Spleen (tissue), 7 donors: ENCODE measurements around the gene PTPRN2.

Experiments
- POLR2A ChIP-seq, 3 donors: fragments of 450-650 bp; IDR thresholded peaks; one replicate each; pipeline ENCODE4 v1.5.1; 2017; ENCODE audit warnings: antibody characterized with exemption in 3 of 3, mild to moderate bottlenecking in 1 of 3
- POLR2AphosphoS5 ChIP-seq, 3 donors: sonication (generic); formaldehyde crosslinking; IDR thresholded peaks; one replicate each; pipeline ENCODE4 v1.5.1; 2017; ENCODE audit warnings: antibody characterized with exemption in 3 of 3
- TF ChIP-seq, protein P1 (sequence below), 11 experiments: fragments of 200-600 bp in 7 of 11; fragments of 450-650 bp in 4 of 11; sonication (generic) in 4 of 11; IDR thresholded peaks in 8 of 11; conservative IDR thresholded peaks in 3 of 11; 1 replicate in 7 of 11; 2 replicates in 4 of 11; pipeline versions ENCODE4 v1.4.0 to v1.8.0; 2016 to 2021; ENCODE audit warnings: antibody characterized with exemption in 11 of 11, inconsistent platforms in 4 of 11, mild to moderate bottlenecking in 1 of 11
- donor health status: DM: no; HTN: no; CAD: no; lungs with moderate emphysema.
- donor health status: DM: no; HTN: no; CAD: no.
- donor health status: DM: no; HTN: no; CAD: no.

DNA sequence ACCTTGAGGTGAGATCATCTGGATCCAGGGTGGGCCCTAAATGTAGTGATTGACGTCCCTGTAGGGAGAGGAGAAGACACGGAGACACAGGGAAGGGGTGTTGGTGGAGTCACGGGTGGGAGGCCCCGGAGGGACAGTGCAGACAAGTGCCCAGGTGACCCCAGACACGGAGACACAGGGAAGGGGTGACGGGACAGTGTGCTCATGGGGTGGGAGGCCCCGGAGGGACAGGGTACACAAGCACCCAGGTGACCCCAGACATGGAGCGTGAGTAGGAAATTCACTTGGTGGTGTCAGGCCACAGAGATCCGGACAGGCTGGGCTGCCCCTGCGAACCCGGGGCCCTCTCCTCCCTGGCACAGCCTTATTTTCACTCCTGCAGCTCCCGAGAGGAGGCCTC lies 176.9 kb downstream of the PTPRN2 start:
- TF ChIP-seq POLR2A (IDR thresholded peaks at IDR 0.05) (no peak), POLR2AphosphoS5 (IDR thresholded peaks at IDR 0.05) (no peak)
- TF ChIP-seq, protein P1, sequence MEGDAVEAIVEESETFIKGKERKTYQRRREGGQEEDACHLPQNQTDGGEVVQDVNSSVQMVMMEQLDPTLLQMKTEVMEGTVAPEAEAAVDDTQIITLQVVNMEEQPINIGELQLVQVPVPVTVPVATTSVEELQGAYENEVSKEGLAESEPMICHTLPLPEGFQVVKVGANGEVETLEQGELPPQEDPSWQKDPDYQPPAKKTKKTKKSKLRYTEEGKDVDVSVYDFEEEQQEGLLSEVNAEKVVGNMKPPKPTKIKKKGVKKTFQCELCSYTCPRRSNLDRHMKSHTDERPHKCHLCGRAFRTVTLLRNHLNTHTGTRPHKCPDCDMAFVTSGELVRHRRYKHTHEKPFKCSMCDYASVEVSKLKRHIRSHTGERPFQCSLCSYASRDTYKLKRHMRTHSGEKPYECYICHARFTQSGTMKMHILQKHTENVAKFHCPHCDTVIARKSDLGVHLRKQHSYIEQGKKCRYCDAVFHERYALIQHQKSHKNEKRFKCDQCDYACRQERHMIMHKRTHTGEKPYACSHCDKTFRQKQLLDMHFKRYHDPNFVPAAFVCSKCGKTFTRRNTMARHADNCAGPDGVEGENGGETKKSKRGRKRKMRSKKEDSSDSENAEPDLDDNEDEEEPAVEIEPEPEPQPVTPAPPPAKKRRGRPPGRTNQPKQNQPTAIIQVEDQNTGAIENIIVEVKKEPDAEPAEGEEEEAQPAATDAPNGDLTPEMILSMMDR (IDR thresholded peaks at IDR 0.05 in 8 of 11, conservative IDR thresholded peaks at IDR 0.05 in 3 of 11): no peak
